HepG2 (cell line): ENCODE measurements around the gene STRN3. TPM values are rescaled to one million over a fixed set of nuclear protein-coding genes. Genes with fewer than 3 reads are reported as not detected.

ENCODE experiments used
- HMG20B ChIP-seq: conservative IDR thresholded peaks from 2 replicates; pipeline ENCODE4 v1.6.1; 2016; ENCODE audit warnings: missing genetic modification reagents, missing compliant biosample characterization
- JUNB ChIP-seq: sonication (generic); formaldehyde crosslinking; IDR thresholded peaks from 2 replicates; pipeline ENCODE4 v1.8.0; 2022; ENCODE audit warnings: missing genetic modification reagents, mild to moderate bottlenecking, borderline replicate concordance
- NFKB2 ChIP-seq: sonication (generic); formaldehyde crosslinking; IDR thresholded peaks from 2 replicates; pipeline ENCODE4 v1.4.0; 2020; ENCODE audit warnings: missing genetic modification reagents, borderline replicate concordance
- PRPF4 ChIP-seq: fragments of 200-400 bp; formaldehyde crosslinking; IDR thresholded peaks from 2 replicates; pipeline ENCODE4 v1.6.1; 2016; ENCODE audit warnings: low read length, low read depth; ENCODE audit not compliant: poor library complexity, severe bottlenecking
- RBM39 ChIP-seq: fragments of 200-400 bp; formaldehyde crosslinking; IDR thresholded peaks from one replicate; pipeline ENCODE4 v1.6.1; 2018; ENCODE audit warnings: antibody characterized with exemption, mild to moderate bottlenecking, low read depth, low read length; ENCODE audit not compliant: poor library complexity, severe bottlenecking
- RELA ChIP-seq: sonication (generic); formaldehyde crosslinking; IDR thresholded peaks from 2 replicates; pipeline ENCODE4 v1.4.0; 2020; ENCODE audit warnings: missing genetic modification reagents
- SMARCE1 ChIP-seq: fragments of 450-650 bp; IDR thresholded peaks from 2 replicates; pipeline ENCODE4 v1.6.1; 2017; ENCODE audit warnings: borderline replicate concordance
- SOX6 ChIP-seq, 2 experiments: fragments of 450-650 bp in 1 of 2; sonication (generic) in 1 of 2; formaldehyde crosslinking in 1 of 2; IDR thresholded peaks; 2 replicates each; pipeline versions ENCODE4 v1.4.0 to v1.6.1; 2017 to 2020; ENCODE audit warnings: antibody characterized with exemption in 1 of 2, mild to moderate bottlenecking in 1 of 2, missing genetic modification reagents in 1 of 2
- TBX2 ChIP-seq: sonication (generic); formaldehyde crosslinking; IDR thresholded peaks from 2 replicates; pipeline ENCODE4 v1.5.0; 2020; ENCODE audit warnings: missing genetic modification reagents, mild to moderate bottlenecking, borderline replicate concordance
- ZFP36 ChIP-seq: fragments of 150-350 bp; IDR thresholded peaks from 2 replicates; pipeline ENCODE4 v1.6.1; 2018; ENCODE audit warnings: borderline replicate concordance, low read length, low read depth; ENCODE audit not compliant: partially characterized antibody
- ZNF329 ChIP-seq: sonication (generic); formaldehyde crosslinking; IDR thresholded peaks from 2 replicates; pipeline ENCODE4 v1.9.0; 2021; ENCODE audit warnings: low read depth, mild to moderate bottlenecking, missing genetic modification reagents
- polyA plus RNA-seq, 8 experiments: library from polyadenylated mRNA; depleted of rRNA in 3 of 8; stranded (reverse) in 7 of 8; unstranded in 1 of 8; fragments of >200 nt; fragmentation: Illumina TruSeq in 4 of 8; extraction: Trizol in 4 of 8; gene quantifications; 2 replicates each; pipeline versions ENCODE4 v1.2.1 to v1.2.3, GENCODE V29; 2011 to 2016; ENCODE audit warnings: low read depth in 4 of 8, missing spikeins in 1 of 8, mixed read lengths in 1 of 8; ENCODE audit not compliant: insufficient read depth in 1 of 8
- total RNA-seq, 5 experiments: library from RNA; depleted of rRNA; stranded (reverse); fragments of >200 nt; fragmentation: Illumina TruSeq; extraction: Trizol; gene quantifications; 2 replicates each; pipeline ENCODE4 v1.2.3, GENCODE V29; 2016; ENCODE audit warnings: low read depth in 1 of 5
- TF ChIP-seq, protein P1 (sequence below): sonication (generic); formaldehyde crosslinking; IDR thresholded peaks from 2 replicates; pipeline ENCODE4 v1.5.1; 2020; ENCODE audit warnings: mild to moderate bottlenecking, missing genetic modification reagents, borderline replicate concordance
- TF ChIP-seq, protein P2 (sequence below): sonication (generic); formaldehyde crosslinking; IDR thresholded peaks from 2 replicates; pipeline ENCODE4 v1.8.0; 2022; ENCODE audit warnings: mild to moderate bottlenecking, missing genetic modification reagents, moderate library complexity
- TF ChIP-seq, protein P3 (sequence below): sonication (generic); formaldehyde crosslinking; IDR thresholded peaks from 2 replicates; pipeline ENCODE4 v1.8.0; 2022; ENCODE audit warnings: mild to moderate bottlenecking, missing genetic modification reagents, borderline replicate concordance
- TF ChIP-seq, protein P4 (sequence below): sonication (generic); formaldehyde crosslinking; conservative IDR thresholded peaks from 2 replicates; pipeline ENCODE4 v1.4.0; 2020; ENCODE audit warnings: missing genetic modification reagents
- TF ChIP-seq, protein P5 (sequence below), 2 experiments: sonication (generic) in 1 of 2; formaldehyde crosslinking in 1 of 2; IDR thresholded peaks; 2 replicates each; pipeline versions ENCODE4 v1.5.1 to v1.6.1; 2011 to 2020; ENCODE audit warnings: borderline replicate concordance in 1 of 2, low read depth in 1 of 2, low read length in 1 of 2, mild to moderate bottlenecking in 1 of 2, missing genetic modification reagents in 1 of 2, moderate library complexity in 1 of 2
- TF ChIP-seq, protein P6 (sequence below): fragments of 450-650 bp; IDR thresholded peaks from 2 replicates; pipeline ENCODE4 v1.6.1; 2016

STRN3 gene
- total and polyA plus RNA-seq, 2 of the 13 experiments (the other 11 are each of a cell fraction or from before 2014, with no cell fraction given) = 49.4 to 123 TPM

DNA sequence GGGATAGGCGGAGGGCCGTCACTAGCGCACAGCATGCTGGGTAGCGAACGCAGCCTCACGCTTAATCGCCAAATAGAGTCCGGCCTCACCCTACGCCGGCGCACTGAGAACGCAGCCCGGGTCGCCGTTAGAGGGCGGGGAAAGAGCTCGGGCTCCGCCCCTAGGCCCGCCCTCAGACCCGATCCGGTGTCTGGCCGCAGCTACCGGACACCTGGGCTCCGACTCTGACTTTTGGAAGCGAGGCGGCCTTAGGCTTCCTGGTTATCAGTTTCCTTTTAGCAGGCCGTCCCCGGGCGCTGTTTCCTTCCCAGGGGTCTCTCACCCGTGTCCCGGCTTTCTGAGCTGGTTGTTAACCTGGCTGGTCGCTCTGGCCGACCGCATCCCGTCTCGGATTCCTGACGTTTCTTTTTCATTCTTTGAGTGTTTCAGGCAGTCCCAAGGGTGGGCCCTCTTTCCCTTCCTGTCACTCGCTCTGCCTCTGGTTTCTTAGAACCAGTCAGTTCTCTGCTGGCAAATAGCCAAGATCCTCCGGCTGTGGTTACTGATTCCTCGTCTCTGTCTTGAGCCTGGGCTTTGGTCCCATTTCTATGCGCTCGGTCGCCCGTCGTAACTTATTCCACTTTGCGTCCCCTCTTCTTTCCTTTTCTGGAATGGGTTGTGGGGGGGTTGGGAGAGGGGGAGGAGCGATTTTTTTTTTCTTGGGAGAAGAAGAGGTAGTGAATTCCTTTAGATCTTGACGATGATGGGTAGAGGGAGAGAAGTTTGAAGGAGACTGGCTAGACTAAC lies 464 bp upstream of the STRN3 start (continued):
- TF ChIP-seq, protein P1, sequence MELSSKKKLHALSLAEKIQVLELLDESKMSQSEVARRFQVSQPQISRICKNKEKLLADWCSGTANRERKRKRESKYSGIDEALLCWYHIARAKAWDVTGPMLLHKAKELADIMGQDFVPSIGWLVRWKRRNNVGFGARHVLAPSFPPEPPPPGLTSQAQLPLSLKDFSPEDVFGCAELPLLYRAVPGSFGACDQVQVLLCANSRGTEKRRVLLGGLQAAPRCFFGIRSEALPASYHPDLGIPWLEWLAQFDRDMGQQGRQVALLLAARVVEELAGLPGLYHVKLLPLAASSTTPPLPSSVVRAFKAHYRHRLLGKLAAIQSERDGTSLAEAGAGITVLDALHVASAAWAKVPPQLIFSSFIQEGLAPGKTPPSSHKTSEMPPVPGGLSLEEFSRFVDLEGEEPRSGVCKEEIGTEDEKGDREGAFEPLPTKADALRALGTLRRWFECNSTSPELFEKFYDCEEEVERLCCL (CRISPR knock-in tag) = peak; percentile 86; the same call in 1 of the 2 replicates
- TF ChIP-seq SOX6 (IDR thresholded peaks at IDR 0.05) (no peak), SOX6 (CRISPR knock-in tag; IDR thresholded peaks at IDR 0.05) (peak; percentile 65), ZNF329 (CRISPR knock-in tag) (peak; percentile 49; the same call in 1 of the 2 replicates), RBM39 (no peak), TBX2 (CRISPR knock-in tag) (peak; percentile 84), NFKB2 (CRISPR knock-in tag) (peak; percentile 67; the same call in 1 of the 2 replicates), ZFP36 (no peak), RELA (CRISPR knock-in tag) (0 out of 2 replicates have a peak, but pooled peaks have one; percentile 42), SMARCE1 (no peak), PRPF4 (peak; percentile 93), HMG20B (CRISPR knock-in tag) (peak; percentile 45; the same call in 1 of the 2 replicates), JUNB (CRISPR knock-in tag) (no peak)
- TF ChIP-seq, protein P2, sequence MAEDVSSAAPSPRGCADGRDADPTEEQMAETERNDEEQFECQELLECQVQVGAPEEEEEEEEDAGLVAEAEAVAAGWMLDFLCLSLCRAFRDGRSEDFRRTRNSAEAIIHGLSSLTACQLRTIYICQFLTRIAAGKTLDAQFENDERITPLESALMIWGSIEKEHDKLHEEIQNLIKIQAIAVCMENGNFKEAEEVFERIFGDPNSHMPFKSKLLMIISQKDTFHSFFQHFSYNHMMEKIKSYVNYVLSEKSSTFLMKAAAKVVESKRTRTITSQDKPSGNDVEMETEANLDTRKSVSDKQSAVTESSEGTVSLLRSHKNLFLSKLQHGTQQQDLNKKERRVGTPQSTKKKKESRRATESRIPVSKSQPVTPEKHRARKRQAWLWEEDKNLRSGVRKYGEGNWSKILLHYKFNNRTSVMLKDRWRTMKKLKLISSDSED (CRISPR knock-in tag) = no peak
- TF ChIP-seq, protein P3, sequence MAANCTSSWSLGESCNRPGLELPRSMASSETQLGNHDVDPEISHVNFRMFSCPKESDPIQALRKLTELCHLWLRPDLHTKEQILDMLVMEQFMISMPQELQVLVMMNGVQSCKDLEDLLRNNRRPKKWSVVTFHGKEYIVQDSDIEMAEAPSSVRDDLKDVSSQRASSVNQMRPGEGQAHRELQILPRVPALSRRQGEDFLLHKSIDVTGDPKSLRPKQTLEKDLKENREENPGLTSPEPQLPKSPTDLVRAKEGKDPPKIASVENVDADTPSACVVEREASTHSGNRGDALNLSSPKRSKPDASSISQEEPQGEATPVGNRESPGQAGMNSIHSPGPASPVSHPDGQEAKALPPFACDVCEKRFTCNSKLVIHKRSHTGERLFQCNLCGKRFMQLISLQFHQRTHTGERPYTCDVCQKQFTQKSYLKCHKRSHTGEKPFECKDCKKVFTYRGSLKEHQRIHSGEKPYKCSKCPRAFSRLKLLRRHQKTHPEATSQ = no peak; the same call in 1 of the 2 replicates
- TF ChIP-seq, protein P4, sequence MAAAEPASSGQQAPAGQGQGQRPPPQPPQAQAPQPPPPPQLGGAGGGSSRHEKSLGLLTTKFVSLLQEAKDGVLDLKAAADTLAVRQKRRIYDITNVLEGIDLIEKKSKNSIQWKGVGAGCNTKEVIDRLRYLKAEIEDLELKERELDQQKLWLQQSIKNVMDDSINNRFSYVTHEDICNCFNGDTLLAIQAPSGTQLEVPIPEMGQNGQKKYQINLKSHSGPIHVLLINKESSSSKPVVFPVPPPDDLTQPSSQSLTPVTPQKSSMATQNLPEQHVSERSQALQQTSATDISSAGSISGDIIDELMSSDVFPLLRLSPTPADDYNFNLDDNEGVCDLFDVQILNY (CRISPR knock-in tag) = no peak; the same call in 1 of the 2 replicates
- TF ChIP-seq, protein P5, sequence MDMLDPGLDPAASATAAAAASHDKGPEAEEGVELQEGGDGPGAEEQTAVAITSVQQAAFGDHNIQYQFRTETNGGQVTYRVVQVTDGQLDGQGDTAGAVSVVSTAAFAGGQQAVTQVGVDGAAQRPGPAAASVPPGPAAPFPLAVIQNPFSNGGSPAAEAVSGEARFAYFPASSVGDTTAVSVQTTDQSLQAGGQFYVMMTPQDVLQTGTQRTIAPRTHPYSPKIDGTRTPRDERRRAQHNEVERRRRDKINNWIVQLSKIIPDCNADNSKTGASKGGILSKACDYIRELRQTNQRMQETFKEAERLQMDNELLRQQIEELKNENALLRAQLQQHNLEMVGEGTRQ (IDR thresholded peaks at IDR 0.05; ENCODE audit: low read depth, low read length) = no peak
- TF ChIP-seq, protein P5 (CRISPR knock-in tag; IDR thresholded peaks at IDR 0.05; ENCODE audit: borderline replicate concordance) = peak; percentile 29; the same call in 1 of the 2 replicates
- TF ChIP-seq, protein P6, sequence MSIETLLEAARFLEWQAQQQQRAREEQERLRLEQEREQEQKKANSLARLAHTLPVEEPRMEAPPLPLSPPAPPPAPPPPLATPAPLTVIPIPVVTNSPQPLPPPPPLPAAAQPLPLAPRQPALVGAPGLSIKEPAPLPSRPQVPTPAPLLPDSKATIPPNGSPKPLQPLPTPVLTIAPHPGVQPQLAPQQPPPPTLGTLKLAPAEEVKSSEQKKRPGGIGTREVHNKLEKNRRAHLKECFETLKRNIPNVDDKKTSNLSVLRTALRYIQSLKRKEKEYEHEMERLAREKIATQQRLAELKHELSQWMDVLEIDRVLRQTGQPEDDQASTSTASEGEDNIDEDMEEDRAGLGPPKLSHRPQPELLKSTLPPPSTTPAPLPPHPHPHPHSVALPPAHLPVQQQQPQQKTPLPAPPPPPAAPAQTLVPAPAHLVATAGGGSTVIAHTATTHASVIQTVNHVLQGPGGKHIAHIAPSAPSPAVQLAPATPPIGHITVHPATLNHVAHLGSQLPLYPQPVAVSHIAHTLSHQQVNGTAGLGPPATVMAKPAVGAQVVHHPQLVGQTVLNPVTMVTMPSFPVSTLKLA = peak; percentile 35; the same call in 1 of the 2 replicates
